ENCODE measurements around the gene HCFC2. TPM values are rescaled to one million over a fixed set of nuclear protein-coding genes. Genes with fewer than 3 reads are reported as not detected.

Gene HCFC2
- total RNA-seq, 2 experiments from 2014 or later, result 8.3 to 8.6 TPM

GRCh38 chr12:104063712-104064030 lies 660 bp upstream of the HCFC2 start:
- H3K27me3 Mint-ChIP-seq, result peaks cover 7% of the 10 kb centered on the region
- peak overlapping the region; percentile 33 for H3K27ac Mint-ChIP-seq
- H3K36me3 Mint-ChIP-seq (ENCODE audit: low read depth), result peaks cover 2% of the 10 kb centered on the region
- CTCF ChIA-PET, result interaction anchor here (0.8 to 4.5 kb wide), 4 partner anchors 21 to 180 kb away, joined by 3 to 45 read pairs (median 4); no protein-coding TSS in a partner anchor
- no peaks in the 10 kb centered on the region for H3K9me3 Mint-ChIP-seq
- ATAC-seq (peak; percentile 29), DNase-seq (peak; percentile 29)
- H3K4me1 Mint-ChIP-seq (ENCODE audit: low read depth), result peaks cover 16% of the 10 kb centered on the region
- H3K4me3 Mint-ChIP-seq, result peak overlapping the region; percentile 93
- TF ChIP-seq, protein P1, sequence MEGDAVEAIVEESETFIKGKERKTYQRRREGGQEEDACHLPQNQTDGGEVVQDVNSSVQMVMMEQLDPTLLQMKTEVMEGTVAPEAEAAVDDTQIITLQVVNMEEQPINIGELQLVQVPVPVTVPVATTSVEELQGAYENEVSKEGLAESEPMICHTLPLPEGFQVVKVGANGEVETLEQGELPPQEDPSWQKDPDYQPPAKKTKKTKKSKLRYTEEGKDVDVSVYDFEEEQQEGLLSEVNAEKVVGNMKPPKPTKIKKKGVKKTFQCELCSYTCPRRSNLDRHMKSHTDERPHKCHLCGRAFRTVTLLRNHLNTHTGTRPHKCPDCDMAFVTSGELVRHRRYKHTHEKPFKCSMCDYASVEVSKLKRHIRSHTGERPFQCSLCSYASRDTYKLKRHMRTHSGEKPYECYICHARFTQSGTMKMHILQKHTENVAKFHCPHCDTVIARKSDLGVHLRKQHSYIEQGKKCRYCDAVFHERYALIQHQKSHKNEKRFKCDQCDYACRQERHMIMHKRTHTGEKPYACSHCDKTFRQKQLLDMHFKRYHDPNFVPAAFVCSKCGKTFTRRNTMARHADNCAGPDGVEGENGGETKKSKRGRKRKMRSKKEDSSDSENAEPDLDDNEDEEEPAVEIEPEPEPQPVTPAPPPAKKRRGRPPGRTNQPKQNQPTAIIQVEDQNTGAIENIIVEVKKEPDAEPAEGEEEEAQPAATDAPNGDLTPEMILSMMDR (IDR thresholded peaks at IDR 0.05), result no peak
- POLR2A ChIA-PET, result interaction anchor here (0.6 to 1.9 kb wide), 9 partner anchors 20 to 223 kb away, joined by 3 to 6 read pairs (median 4); a partner anchor contains a TSS
- intact Hi-C loops (cut with micrococcal nuclease), result no loop called here

DNA sequence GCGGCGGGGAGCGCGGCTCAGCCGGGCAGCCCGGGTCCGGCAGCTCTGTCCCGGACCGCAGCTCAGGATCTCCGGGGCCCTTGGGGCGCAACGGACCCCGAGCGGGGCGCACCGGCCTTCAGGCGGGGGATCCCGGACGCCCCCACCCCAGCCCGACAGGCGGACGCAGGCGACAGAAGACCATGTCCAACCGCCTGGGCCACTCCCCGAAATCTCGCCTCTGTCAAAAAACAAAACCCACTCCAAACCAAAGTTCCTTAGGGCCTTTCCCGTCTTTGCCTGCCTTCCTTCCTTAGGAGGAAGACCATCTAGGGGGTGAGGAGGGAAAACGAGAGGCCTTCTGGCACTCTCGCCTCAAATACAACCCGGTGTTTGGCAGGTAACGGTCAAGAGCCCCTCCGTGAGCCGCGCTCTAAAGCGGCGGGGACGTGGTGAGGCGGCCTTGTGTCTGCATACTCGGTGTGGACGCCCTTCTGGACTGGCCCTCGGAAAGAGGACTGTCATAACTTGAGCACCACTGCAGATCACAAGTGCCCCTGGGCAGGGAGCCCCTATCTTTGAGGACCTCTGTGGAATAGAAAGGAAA lies 604 bp downstream of the HCFC2 start:
- Mint-ChIP-seq H3K36me3 (ENCODE audit: low read depth) (peaks cover 4% of the 10 kb centered on the region), H3K4me3 (peak overlapping the region; percentile 93), H3K27me3 (peaks cover 4% of the 10 kb centered on the region), H3K4me1 (ENCODE audit: low read depth) (peaks cover 17% of the 10 kb centered on the region), H3K9me3 (no peaks in the 10 kb centered on the region), H3K27ac (peak overlapping the region; percentile 36)
- ATAC-seq (no peak), DNase-seq (peak; percentile 21)
- intact Hi-C loops (cut with micrococcal nuclease), result no loop called here
- ChIA-PET POLR2A (interaction anchor here (1.0 to 1.8 kb wide), 6 partner anchors 11 to 222 kb away, joined by 3 to 5 read pairs (median 4); a partner anchor contains a TSS), CTCF (interaction anchor here (0.8 to 4.5 kb wide), 2 partner anchors 26 to 44 kb away, joined by 3 to 45 read pairs; no protein-coding TSS in a partner anchor)
- TF ChIP-seq, protein P1 (IDR thresholded peaks at IDR 0.05), result no peak

- ATAC-seq, result no peak
- CTCF ChIA-PET, result no interaction called here
- H3K4me1 Mint-ChIP-seq (ENCODE audit: low read depth), result peaks cover 11% of the 10 kb centered on the region
- no peaks in the 10 kb centered on the region for H3K27me3 Mint-ChIP-seq
- POLR2A ChIA-PET, result no interaction called here
- no peaks in the 10 kb centered on the region for H3K9me3 Mint-ChIP-seq
- no peak for DNase-seq
- H3K27ac Mint-ChIP-seq, result no peak overlapping the region
- intact Hi-C loops (cut with micrococcal nuclease), result no loop called here
- TF ChIP-seq, protein P1 (IDR thresholded peaks at IDR 0.05), result no peak
- H3K4me3 Mint-ChIP-seq, result no peak overlapping the region
- peaks cover 10% of the 10 kb centered on the region for H3K36me3 Mint-ChIP-seq (ENCODE audit: low read depth)
Observed at GRCh38 chr12:104072099-104072498, 7.8 kb downstream of the HCFC2 start.

DNA sequence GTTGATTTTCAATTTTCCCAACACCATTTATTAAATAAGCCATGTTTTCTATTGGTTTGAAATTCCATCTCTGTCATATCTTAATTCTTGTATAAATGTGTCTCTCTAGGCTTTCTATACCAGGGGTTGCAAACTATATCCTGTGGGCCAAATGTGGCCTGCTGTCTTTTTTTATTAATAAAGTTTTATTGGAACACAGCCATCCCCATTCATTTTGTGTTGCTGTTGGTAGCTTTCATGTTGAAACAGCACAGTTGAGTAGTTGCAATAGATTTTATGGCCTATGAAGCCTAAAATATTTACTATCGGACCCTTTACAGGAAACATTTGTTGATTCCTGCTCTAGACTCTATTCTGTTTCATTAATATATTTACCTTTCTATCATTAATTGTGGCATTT lies 9.4 kb downstream of the HCFC2 start:
- Mint-ChIP-seq H3K27me3 (no peaks in the 10 kb centered on the region), H3K36me3 (ENCODE audit: low read depth) (peaks cover 10% of the 10 kb centered on the region), H3K9me3 (no peaks in the 10 kb centered on the region), H3K4me3 (no peak overlapping the region), H3K4me1 (ENCODE audit: low read depth) (peaks cover 9% of the 10 kb centered on the region), H3K27ac (no peak overlapping the region)
- intact Hi-C loops (cut with micrococcal nuclease), result no loop called here
- TF ChIP-seq, protein P1 (IDR thresholded peaks at IDR 0.05), result no peak
- ATAC-seq (no peak), DNase-seq (no peak)
- POLR2A ChIA-PET, result no interaction called here
- CTCF ChIA-PET, result interaction anchor here (1.1 kb wide), 2 partner anchors 30 to 35 kb away, joined by 3 read pairs; no protein-coding TSS in a partner anchor

DNA sequence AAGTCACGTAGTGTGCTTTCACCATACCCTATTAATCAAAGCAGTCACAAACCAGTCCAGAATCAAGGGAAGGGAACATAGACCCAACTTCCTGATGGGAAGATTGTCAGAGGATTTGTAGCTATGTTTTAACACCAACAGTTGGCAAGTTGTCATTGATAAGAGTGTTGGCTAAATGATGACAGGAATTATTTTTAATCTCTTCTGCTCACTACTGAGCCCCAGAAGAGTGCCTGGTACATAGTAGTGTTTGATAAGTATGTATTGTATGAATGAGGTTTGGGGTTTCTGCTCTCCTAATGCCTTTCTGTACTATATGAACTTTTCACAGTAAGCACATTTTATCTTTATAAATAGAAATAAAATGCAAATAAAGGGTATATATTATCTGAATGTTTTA lies 14.7 kb downstream of the HCFC2 start:
- no peak for ATAC-seq
- intact Hi-C loops (cut with micrococcal nuclease), result no loop called here
- H3K9me3 Mint-ChIP-seq, result no peaks in the 10 kb centered on the region
- H3K27me3 Mint-ChIP-seq, result no peaks in the 10 kb centered on the region
- peaks cover 20% of the 10 kb centered on the region for H3K4me1 Mint-ChIP-seq (ENCODE audit: low read depth)
- H3K27ac Mint-ChIP-seq, result no peak overlapping the region
- H3K4me3 Mint-ChIP-seq, result no peak overlapping the region
- TF ChIP-seq, protein P1 (IDR thresholded peaks at IDR 0.05), result no peak
- no peak for DNase-seq
- ChIA-PET POLR2A (interaction anchor here (0.5 to 1.4 kb wide), 4 partner anchors 11 to 234 kb away, joined by 3 read pairs; no protein-coding TSS in a partner anchor), CTCF (interaction anchor here (0.6 to 2.1 kb wide), 5 partner anchors 11 to 45 kb away, joined by 3 to 9 read pairs (median 4); no protein-coding TSS in a partner anchor)
- H3K36me3 Mint-ChIP-seq (ENCODE audit: low read depth), result peaks cover 8% of the 10 kb centered on the region
